ENCODE results near the gene EPB41L1. TPM values are rescaled to one million over a fixed set of nuclear protein-coding genes. Genes with fewer than 3 reads are reported as not detected.

The EPB41L1 gene
- polyA plus RNA-seq, 3 donors, result 0.05 TPM; not detected in 2

- Histone ChIP-seq H3K36me3 (replicated peaks in 1 of 2; ENCODE audit: control insufficient read depth in 1 of 2, insufficient read depth in 2 of 2, low read length in 2 of 2) (no peaks in the 10 kb centered on the region), H3K79me2 (ENCODE audit: insufficient read depth, low read length) (no peaks in the 10 kb centered on the region), H3K27ac (ENCODE audit: low read depth in 1 of 2, low read length in 2 of 2) (no peak overlapping the region), H2AFZ (ENCODE audit: insufficient read depth, low read depth, low read length, poor library complexity, severe bottlenecking) (no peak overlapping the region), H4K20me1 (ENCODE audit: insufficient read depth, low read length) (no peaks in the 10 kb centered on the region), H3K4me2 (replicated peaks; ENCODE audit: extremely low read depth, low read length, poor library complexity, severe bottlenecking) (no peak overlapping the region), H3K9ac (ENCODE audit: insufficient read depth, low read length, poor library complexity, severe bottlenecking) (no peak overlapping the region), H3K27me3 (ENCODE audit: control insufficient read depth in 2 of 2, insufficient read depth in 2 of 2, low read length in 2 of 2) (no peaks in the 10 kb centered on the region), H3K9me3 (replicated peaks in 1 of 2; ENCODE audit: control insufficient read depth in 1 of 2, insufficient read depth in 1 of 2, low read length in 2 of 2) (no peaks in the 10 kb centered on the region), H3K4me3 (replicated peaks in 1 of 3; ENCODE audit: low read depth in 2 of 3, low read length in 3 of 3) (no peak overlapping the region), H3K4me1 (ENCODE audit: control insufficient read depth in 1 of 2, insufficient read depth in 2 of 2, low read length in 2 of 2) (no peaks in the 10 kb centered on the region)
- Mint-ChIP-seq H3K27ac (peak overlapping the region in 1 of 7 donors; percentile 25), H3K27me3 (ENCODE audit: low read depth in 3 of 3) (peaks cover 0 to 7% (median 3%) of the 10 kb centered on the region in 3 donors), H3K9me3 (no peaks in the 10 kb centered on the region), H3K4me1 (no peaks in the 10 kb centered on the region), H3K36me3 (no peaks in the 10 kb centered on the region), H3K4me3 (no peak overlapping the region)
- 97% methylated on average over 5 of the region's 6 CpGs for WGBS (ENCODE audit: insufficient coverage)
- TF ChIP-seq CTCF (IDR thresholded peaks at IDR 0.05), result no peak
- intact Hi-C loops (cut with micrococcal nuclease), result no loop called here
- DNase-seq, result no peak
Measured at GRCh38 chr20:36266189-36266588, 111.6 kb downstream of the EPB41L1 start.

- Mint-ChIP-seq H3K36me3 (no peaks in the 10 kb centered on the region), H3K4me3 (no peak overlapping the region), H3K27me3 (ENCODE audit: low read depth in 3 of 3) (peaks cover under 1 to 7% (median 5%) of the 10 kb centered on the region in 3 donors), H3K9me3 (no peaks in the 10 kb centered on the region), H3K4me1 (no peaks in the 10 kb centered on the region), H3K27ac (no peak overlapping the region)
- H3K4me3 ChIP-seq (replicated peaks in 1 of 3; ENCODE audit: low read depth in 2 of 3, low read length in 3 of 3), result no peak overlapping the region
- H3K9ac ChIP-seq (ENCODE audit: insufficient read depth, low read length, poor library complexity, severe bottlenecking), result no peak overlapping the region
- no peak for DNase-seq
- H3K27ac ChIP-seq (ENCODE audit: low read depth in 1 of 2, low read length in 2 of 2), result no peak overlapping the region
- no peaks in the 10 kb centered on the region for H3K36me3 ChIP-seq (replicated peaks in 1 of 2; ENCODE audit: control insufficient read depth in 1 of 2, insufficient read depth in 2 of 2, low read length in 2 of 2)
- no peaks in the 10 kb centered on the region for H4K20me1 ChIP-seq (ENCODE audit: insufficient read depth, low read length)
- no peaks in the 10 kb centered on the region for H3K27me3 ChIP-seq (ENCODE audit: control insufficient read depth in 2 of 2, insufficient read depth in 2 of 2, low read length in 2 of 2)
- no peaks in the 10 kb centered on the region for H3K79me2 ChIP-seq (ENCODE audit: insufficient read depth, low read length)
- intact Hi-C loops (cut with micrococcal nuclease), result no loop called here
- H3K4me1 ChIP-seq (ENCODE audit: control insufficient read depth in 1 of 2, insufficient read depth in 2 of 2, low read length in 2 of 2), result no peaks in the 10 kb centered on the region
- TF ChIP-seq CTCF (IDR thresholded peaks at IDR 0.05), result no peak
- H3K4me2 ChIP-seq (replicated peaks; ENCODE audit: extremely low read depth, low read length, poor library complexity, severe bottlenecking), result no peak overlapping the region
- 90% methylated on average over 19 of the region's 24 CpGs for WGBS (ENCODE audit: insufficient coverage)
- H3K9me3 ChIP-seq (replicated peaks in 1 of 2; ENCODE audit: control insufficient read depth in 1 of 2, insufficient read depth in 1 of 2, low read length in 2 of 2), result no peaks in the 10 kb centered on the region
- no peak overlapping the region for H2AFZ ChIP-seq (ENCODE audit: insufficient read depth, low read depth, low read length, poor library complexity, severe bottlenecking)
Measured at GRCh38 chr20:36267605-36268381, 113.3 kb downstream of the EPB41L1 start.

Data from CD14-positive monocyte (primary cell).